GM19351 (cell line): Measurements from ENCODE around the gene CIBAR2.
"Not testable (repeated sequence)": the region's sequence is repeated elsewhere in the genome, so short reads cannot be mapped to it uniquely, and the experiment has no call there.

Experiments
- ATAC-seq: cut with Tn5 transposase; IDR thresholded peaks from one replicate; pipeline ENCODE4 v1.9.1; 2021; ENCODE audit warnings: mild to moderate bottlenecking, moderate library complexity; ENCODE audit not compliant: unreplicated experiment

The CIBAR2 gene

DNA sequence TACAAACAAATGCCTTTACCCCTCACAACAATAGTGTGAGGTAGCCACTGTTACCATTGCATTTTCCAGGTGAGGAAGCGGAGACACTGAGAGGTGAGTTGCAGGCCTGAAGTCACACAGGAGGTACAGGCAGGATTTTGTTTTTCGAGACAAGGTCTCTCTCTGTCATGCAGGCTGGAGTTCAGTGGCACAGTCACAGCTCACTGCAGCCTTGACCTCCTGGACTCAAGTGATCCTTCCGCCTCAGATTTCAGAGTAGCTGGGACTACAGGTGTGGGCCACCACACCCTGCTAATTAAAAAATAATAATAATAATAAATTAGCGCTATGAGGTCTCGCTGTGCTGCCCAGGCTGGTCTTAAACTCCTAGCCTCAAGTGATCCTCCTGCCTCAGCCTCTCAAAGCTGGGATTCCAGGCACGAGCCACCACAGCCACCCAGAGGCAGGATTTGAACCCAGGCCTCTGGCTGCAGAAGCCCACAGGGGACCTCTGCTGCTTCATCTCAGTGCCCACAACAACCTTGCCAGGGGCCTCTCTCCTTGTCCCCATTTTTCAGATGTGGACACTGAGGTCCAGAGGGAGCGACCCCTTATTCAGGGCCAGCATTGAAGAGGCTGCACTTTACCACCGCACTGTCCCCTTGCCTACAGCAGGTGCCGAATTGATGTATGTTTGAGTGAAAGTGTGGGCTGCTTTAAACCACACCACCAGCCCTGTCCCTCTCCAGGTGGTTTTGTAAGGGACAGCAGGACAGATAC lies 16.0 kb upstream of the CIBAR2 start:
- ATAC-seq = no peak

DNA sequence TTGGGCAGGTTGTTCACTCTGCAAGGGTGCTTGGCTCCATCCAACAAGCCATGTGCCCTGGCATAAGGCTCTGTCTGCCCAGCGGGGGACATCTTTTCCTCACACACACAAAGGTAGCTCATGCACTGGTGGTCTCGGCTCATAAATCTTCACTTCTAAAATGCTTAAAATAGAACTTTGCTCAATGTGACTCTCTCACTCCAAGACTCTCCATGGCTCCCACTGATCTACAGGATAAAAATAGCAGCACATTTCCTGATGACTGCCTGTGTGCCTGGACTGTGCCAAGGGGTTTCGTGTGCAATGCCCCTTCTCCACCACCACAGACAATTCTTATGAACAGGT lies 15.1 kb upstream of the CIBAR2 start:
- no peak for ATAC-seq

DNA sequence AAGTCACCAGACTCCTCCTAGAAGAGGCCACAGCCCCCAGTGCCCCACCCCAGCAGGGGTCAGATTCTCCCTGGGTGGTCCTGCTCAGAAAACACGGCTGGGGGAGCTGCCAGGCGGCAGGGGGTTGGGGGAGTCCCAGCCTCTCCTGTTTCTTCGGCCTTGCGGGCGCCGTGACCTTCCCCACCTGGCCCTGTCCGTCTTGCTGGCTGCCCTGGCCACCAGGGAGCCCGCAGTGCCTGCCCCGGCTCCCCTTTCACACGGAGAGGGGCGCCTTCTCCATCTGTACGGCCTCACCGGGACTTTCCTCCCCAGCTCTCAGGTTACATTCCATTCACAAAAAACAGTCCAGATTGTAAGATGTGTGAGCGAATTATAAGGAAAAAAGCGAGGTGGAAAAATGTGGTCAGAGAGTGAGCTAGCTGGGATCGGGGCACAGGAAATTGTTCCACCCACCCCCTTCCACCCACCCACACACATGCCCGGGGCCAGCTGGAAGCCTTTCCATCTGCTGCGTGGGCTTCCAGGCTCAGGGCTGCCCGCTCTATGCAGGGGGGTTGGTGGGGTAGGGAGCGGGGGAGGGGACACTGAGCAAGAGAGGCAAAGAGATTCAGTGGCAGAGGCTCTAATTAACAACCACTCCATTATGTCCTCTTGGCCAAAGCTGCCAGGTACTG lies 14.6 kb upstream of the CIBAR2 start:
- no peak for ATAC-seq

- ATAC-seq = no peak
Observed at GRCh38 chr16:85126394-85126704, 14.1 kb upstream of the CIBAR2 start.

GRCh38 chr16:85125570-85126393 lies 13.5 kb upstream of the CIBAR2 start:
- no peak for ATAC-seq

GRCh38 chr16:85124636-85125346 lies 12.5 kb upstream of the CIBAR2 start:
- no peak for ATAC-seq

DNA sequence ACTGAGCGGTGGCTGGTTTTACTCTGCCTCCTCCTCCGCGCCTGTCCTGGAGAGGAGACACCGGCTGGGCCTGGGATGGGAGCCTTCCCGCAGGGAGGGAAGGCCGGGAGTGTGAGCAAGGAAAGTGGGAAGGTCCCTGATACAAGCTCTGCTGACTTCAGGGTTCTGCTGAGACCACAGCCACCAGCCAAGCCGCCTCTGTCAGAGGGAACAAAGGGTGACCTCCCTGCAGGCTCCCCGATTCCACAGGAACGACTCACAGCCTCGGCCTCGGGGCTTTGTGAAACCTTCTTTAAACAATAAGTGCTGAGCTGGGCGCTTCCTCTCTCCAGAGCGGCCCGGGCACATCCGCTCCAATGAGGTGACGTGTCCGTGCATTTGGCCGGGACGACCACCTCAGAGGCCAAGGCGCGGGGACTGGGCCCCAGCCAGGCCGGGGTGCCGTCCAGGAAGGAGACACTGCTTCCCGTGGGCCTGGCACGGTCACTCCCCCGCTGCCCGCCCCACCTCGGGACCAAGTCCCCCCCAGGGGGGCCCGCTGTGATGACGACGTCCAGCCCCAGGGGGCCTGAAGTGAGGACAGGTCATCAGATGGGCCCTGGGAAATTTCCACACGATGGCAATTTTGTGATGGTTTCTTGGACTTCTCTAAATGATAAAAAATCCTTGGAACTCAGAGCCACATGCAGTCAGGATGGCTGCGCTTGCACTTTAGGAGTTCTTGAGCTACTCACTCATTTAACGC lies 11.8 kb upstream of the CIBAR2 start:
- no peak for ATAC-seq

GRCh38 chr16:85123441-85123840 lies 11.2 kb upstream of the CIBAR2 start:
- not testable (repeated sequence) for ATAC-seq

DNA sequence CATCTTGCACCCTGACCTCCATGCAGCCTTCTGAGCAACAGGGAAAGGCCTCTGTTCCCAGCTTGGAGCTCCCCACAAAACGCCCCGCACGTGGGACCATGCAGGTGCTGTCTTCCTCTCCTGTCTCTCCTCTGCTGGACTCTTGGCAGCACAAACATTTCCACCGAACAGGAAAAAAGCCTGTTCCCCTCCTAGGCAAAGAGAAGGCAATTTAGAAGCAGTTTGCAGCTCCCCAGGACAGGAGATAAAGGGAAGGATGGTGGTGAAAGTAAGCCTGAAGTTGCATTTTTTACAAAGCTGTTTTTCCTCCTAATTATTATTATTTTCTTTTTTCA lies 7.7 kb upstream of the CIBAR2 start:
- no peak for ATAC-seq

GRCh38 chr16:85117418-85117817 lies 5.1 kb upstream of the CIBAR2 start:
- ATAC-seq = no peak

DNA sequence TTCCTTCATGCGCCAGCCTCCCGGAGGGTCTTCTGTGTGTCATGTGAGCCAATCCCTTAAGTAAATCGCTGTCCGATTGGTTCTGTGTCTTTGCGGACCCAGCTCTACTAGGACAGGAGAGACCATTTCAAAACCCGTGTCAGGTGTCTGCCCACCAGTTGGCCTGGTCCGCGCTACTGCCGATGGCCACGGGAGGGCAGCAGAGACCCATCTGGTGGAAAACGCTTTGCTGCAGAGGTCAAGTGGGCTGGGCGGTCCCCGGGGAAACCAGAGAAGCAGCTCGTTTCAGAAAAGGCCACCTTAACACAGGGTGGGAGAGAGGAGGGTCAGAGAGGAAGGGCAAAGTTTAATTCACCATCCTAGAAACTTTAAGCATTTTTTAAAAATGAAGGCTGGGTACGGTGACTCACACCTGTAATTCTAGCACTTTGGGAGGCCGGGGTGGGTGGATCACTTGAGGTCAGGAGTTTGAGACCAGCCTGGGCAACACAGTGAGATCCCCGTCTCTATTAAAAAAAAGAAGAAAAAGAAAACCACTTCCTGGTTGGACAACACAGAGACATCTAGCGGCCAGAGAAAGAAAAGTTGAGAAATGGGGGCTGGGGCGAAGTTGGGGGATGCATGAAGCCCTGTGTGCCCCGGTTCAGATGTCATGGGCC lies 2.8 kb upstream of the CIBAR2 start:
- peak; percentile 82 for ATAC-seq

DNA sequence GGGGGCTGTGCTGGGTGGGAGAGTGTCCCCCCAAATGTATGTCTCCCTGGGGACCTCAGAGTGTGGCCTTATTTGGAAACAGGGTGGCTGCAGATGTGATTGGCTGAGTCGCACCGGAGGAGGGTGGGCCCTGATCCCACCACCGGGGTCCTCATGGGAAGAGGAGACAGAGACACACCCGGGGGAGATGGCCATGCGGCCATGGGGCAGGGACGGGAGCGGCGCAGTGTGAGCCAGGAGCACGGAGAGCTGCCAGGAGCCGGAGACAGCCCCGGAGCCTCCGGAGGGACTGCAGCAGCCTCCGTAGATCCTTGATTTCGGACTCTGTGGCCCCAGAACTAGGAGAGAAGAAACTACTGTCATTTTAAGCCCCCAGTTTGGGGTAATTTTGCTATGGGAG lies 1.6 kb upstream of the CIBAR2 start:
- ATAC-seq = no peak

- no peak for ATAC-seq
Observed at GRCh38 chr16:85113168-85113733, 979 bp upstream of the CIBAR2 start.

DNA sequence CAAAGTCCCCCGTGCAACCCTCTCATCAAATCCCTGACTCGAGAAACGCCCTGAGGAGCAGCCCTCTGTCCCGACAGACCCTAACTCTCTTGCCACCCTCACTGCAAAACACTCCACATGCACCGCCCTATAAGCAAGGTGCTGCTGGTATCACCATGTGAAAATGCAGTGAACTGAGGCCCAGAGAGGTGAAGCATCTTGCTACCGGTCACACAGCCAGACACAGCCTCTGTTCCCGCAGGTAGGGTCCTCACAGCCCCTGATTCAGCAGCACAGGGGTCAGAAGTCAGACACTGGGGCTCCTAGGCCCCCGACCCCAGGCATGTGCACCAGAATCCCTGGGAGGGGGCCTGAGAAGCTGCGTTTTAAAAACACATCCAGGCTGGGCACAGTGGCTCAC lies 1.1 kb downstream of the CIBAR2 start:
- ATAC-seq = no peak

DNA sequence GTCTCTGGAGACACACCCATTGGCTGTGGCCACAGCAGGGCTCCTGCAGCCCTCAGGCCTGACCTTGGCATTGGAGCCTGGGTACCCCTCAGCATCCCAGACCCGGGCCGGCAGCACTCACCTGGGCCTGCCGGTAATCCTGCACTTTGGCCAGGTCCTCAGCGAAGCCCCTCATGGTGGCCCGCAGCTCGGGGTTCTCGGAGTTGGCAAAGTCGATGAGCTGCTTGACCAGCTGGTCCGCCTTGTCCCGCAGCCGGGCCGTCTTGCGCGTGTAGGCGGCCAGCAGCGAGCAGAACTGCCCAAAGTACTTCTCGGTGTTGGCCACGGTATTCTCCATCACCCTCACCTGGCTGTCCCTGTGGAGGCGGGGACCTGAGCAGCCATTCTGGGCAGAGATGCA lies 2.2 kb downstream of the CIBAR2 start:
- ATAC-seq = no peak

GRCh38 chr16:85107532-85107931 lies 4.7 kb downstream of the CIBAR2 start:
- ATAC-seq = no peak

DNA sequence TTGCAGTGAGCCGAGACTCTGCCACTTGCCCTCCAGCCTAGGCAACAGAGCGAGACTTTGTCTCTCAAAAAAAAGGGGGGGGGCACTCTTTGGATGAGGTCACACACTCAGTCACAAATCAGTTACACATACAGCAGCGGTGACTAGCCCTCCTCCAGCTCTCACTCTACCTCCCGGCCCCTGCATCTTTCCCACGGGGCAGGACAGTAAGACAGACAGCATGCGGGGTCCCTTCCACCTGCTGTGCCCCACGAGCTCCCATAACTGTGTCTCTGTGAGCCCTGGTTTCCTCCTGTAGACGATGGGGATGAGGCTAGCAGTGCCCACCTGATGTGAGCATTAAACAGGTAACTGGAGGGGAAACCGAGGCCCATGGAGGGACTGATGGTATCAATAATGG lies 5.2 kb downstream of the CIBAR2 start:
- no peak for ATAC-seq

GRCh38 chr16:85105475-85105874 lies 6.8 kb downstream of the CIBAR2 start:
- ATAC-seq = no peak

GRCh38 chr16:85104821-85105391 lies 7.4 kb downstream of the CIBAR2 start:
- ATAC-seq = peak; percentile 66

DNA sequence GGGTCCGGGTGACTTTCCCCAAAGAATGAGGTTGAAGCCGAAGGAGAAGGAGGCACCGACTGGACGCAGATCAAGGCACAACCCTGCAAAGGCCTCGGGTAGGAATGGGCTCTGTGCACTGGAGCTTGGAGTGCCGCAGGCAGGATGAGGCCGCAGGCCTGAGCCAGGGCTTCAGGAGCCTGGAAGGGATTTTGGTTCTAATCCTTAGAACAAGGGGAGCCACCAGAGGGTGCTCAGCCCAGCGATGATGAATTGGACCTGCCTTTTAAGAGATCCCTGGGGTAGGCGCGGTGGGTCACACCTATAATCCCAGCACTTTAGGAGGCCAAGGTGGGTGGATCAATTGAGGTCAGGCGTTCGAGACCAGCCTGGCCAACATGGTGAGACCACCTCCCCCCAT lies 8.1 kb downstream of the CIBAR2 start:
- no peak for ATAC-seq
